ENCODE measurements around the gene NPFFR1. TPM values are rescaled to one million over a fixed set of nuclear protein-coding genes. Genes with fewer than 3 reads are reported as not detected.
"Not testable (repeated sequence)": the region's sequence is repeated elsewhere in the genome, so short reads cannot be mapped to it uniquely, and the experiment has no call there.

NPFFR1 gene
- total RNA-seq, 2 experiments from 2014 or later, result 0.02 TPM; not detected in 1

DNA sequence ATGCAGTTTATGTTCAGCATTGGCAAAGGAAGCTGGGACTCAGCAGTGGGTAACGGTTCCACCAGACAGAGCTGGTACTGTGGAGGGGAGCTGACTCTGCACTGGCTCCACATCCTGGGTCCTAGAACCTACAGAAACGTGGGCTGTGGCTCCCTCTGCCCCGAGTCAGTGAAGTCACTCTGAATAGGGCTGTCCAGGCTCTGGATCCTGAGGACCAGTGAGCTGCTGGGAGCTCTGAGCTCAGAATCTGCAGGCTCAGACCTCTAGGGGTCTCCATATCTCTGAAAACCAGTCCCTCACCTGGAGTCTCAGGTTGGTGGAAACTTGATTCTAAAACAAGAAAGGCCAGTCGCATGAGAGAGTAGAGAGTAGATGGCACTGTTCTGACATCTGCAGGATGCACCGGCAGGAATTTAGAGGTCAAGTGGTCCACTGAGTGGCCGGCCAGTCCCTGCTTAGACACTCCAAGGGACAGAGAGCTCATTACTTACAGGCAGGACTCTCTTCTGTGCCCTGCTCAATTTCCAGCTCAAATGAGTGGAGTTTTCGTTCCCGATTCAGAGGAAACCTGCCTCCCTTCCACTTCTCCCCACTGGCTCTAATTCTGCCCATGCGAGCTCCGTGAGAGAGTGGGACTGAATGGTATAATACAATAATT, 18.6 kb downstream of the NPFFR1 start:
- H3K4me1 Mint-ChIP-seq (ENCODE audit: low read depth), result peaks cover 10% of the 10 kb centered on the region
- CTCF ChIA-PET, result interaction anchor here (0.6 to 5.9 kb wide), 6 partner anchors 11 to 150 kb away, joined by 3 to 43 read pairs (median 3); no protein-coding TSS in a partner anchor
- intact Hi-C loops (cut with micrococcal nuclease), result no loop called here
- H3K9me3 Mint-ChIP-seq, result peaks cover 16% of the 10 kb centered on the region
- H3K27me3 Mint-ChIP-seq, result peaks cover 9% of the 10 kb centered on the region
- H3K4me3 Mint-ChIP-seq, result no peak overlapping the region
- peaks cover 2% of the 10 kb centered on the region for H3K36me3 Mint-ChIP-seq
- DNase-seq, result no peak
- no peak overlapping the region for H3K27ac Mint-ChIP-seq
- POLR2A ChIA-PET, result no interaction called here

- CTCF ChIA-PET, result no interaction called here
- H3K4me3 Mint-ChIP-seq, result no peak overlapping the region
- peaks cover 16% of the 10 kb centered on the region for H3K9me3 Mint-ChIP-seq
- intact Hi-C loops (cut with micrococcal nuclease), result no loop called here
- peaks cover 17% of the 10 kb centered on the region for H3K27me3 Mint-ChIP-seq
- no peak for DNase-seq
- no peak overlapping the region for H3K27ac Mint-ChIP-seq
- peaks cover 2% of the 10 kb centered on the region for H3K36me3 Mint-ChIP-seq
- POLR2A ChIA-PET, result no interaction called here
- peaks cover 5% of the 10 kb centered on the region for H3K4me1 Mint-ChIP-seq (ENCODE audit: low read depth)
Measured at GRCh38 chr10:70260734-70261133, 23.1 kb downstream of the NPFFR1 start.

- Mint-ChIP-seq H3K27ac (no peak overlapping the region), H3K36me3 (peaks cover 2% of the 10 kb centered on the region), H3K4me1 (ENCODE audit: low read depth) (peaks cover 9% of the 10 kb centered on the region), H3K4me3 (no peak overlapping the region), H3K9me3 (peaks cover 16% of the 10 kb centered on the region), H3K27me3 (peaks cover 21% of the 10 kb centered on the region)
- POLR2A ChIA-PET, result no interaction called here
- DNase-seq, result no peak
- CTCF ChIA-PET, result interaction anchor here (1.2 kb wide), 1 partner anchor 39 kb away, joined by 5 read pairs; no protein-coding TSS in a partner anchor
- intact Hi-C loops (cut with micrococcal nuclease), result no loop called here
Measured at GRCh38 chr10:70260259-70260658, 23.5 kb downstream of the NPFFR1 start.

GRCh38 chr10:70258216-70258615, 25.6 kb downstream of the NPFFR1 start:
- peaks cover 9% of the 10 kb centered on the region for H3K4me1 Mint-ChIP-seq (ENCODE audit: low read depth)
- H3K27ac Mint-ChIP-seq, result no peak overlapping the region
- DNase-seq, result no peak
- H3K4me3 Mint-ChIP-seq, result no peak overlapping the region
- peaks cover 2% of the 10 kb centered on the region for H3K36me3 Mint-ChIP-seq
- intact Hi-C loops (cut with micrococcal nuclease), result no loop called here
- peaks cover 27% of the 10 kb centered on the region for H3K27me3 Mint-ChIP-seq
- POLR2A ChIA-PET, result no interaction called here
- peaks cover 16% of the 10 kb centered on the region for H3K9me3 Mint-ChIP-seq
- CTCF ChIA-PET, result no interaction called here

DNA sequence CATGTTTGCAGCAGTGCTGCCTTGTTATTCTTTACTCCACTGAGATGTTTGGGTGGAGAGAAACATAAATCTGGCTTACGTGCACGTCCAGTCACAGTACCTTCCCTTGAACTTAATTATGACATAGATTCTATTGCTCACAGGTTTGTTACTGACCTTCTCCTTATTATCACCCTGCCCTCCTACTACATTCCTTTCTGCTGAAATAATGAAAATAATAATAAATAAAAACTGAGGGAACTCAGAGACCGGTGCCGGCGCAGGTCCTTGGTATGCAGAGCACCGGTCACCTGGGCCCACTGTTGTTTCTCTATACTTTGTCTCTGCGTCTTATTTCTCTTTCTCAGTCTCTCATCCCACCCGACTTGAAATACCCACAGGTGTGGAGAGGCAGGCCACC, 26.0 kb downstream of the NPFFR1 start:
- POLR2A ChIA-PET; H3K36me3 Mint-ChIP-seq; intact Hi-C loops (cut with micrococcal nuclease); H3K4me1 Mint-ChIP-seq (ENCODE audit: low read depth); CTCF ChIA-PET; DNase-seq; H3K4me3 Mint-ChIP-seq; H3K27ac Mint-ChIP-seq: not testable (repeated sequence)
- H3K9me3 Mint-ChIP-seq, result peaks cover 16% of the 10 kb centered on the region
- H3K27me3 Mint-ChIP-seq, result peaks cover 30% of the 10 kb centered on the region

DNA sequence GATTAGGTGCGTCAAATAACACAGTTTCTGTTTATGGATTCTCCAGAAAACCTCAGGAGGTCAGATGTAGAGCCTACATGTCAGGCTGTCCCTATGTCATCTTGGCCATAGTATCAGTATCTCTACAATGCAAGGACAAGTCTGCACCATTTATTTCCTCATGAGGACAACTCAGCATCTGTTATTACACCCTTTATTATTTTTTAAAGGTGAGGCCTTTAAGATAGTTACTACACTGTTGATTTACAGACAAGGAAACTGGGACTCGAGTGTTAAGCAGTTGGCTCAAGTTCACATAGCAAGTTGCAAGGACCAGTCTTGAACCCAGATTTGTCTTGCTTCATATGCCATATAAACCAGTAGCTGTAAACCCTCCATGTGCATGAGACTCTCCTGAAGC, 27.3 kb downstream of the NPFFR1 start:
- intact Hi-C loops (cut with micrococcal nuclease), result no loop called here
- CTCF ChIA-PET, result interaction anchor here (0.7 to 1.1 kb wide), 2 partner anchors 108 to 117 kb away, joined by 3 to 4 read pairs; no protein-coding TSS in a partner anchor
- peaks cover 11% of the 10 kb centered on the region for H3K9me3 Mint-ChIP-seq
- H3K4me1 Mint-ChIP-seq (ENCODE audit: low read depth), result peaks cover 9% of the 10 kb centered on the region
- H3K36me3 Mint-ChIP-seq, result peaks cover 2% of the 10 kb centered on the region
- no peak overlapping the region for H3K4me3 Mint-ChIP-seq
- POLR2A ChIA-PET, result interaction anchor here (1.2 kb wide), 1 partner anchor 23 kb away, joined by 3 read pairs; the partner anchor contains the start of gene PPA1
- no peak overlapping the region for H3K27ac Mint-ChIP-seq
- no peak for DNase-seq
- peaks cover 31% of the 10 kb centered on the region for H3K27me3 Mint-ChIP-seq

- POLR2A ChIA-PET, result interaction anchor here (0.6 to 1.2 kb wide), 3 partner anchors 19 to 86 kb away, joined by 3 read pairs; partner anchors contain the start of genes PPA1 and SAR1A
- intact Hi-C loops (cut with micrococcal nuclease), result no loop called here
Measured at GRCh38 chr10:70255329-70256299, 28.2 kb downstream of the NPFFR1 start.

GRCh38 chr10:70254778-70255328, 29.0 kb downstream of the NPFFR1 start:
- ChIA-PET POLR2A (no interaction called here), CTCF (interaction anchor here (0.9 to 1.6 kb wide), 4 partner anchors 8 to 33 kb away, joined by 3 to 9 read pairs (median 4); no protein-coding TSS in a partner anchor)
- H3K4me3 Mint-ChIP-seq, result no peak overlapping the region
- H3K4me1 Mint-ChIP-seq (ENCODE audit: low read depth), result peaks cover 9% of the 10 kb centered on the region
- no peak for DNase-seq
- H3K9me3 Mint-ChIP-seq, result no peaks in the 10 kb centered on the region
- no peak overlapping the region for H3K27ac Mint-ChIP-seq
- no peaks in the 10 kb centered on the region for H3K36me3 Mint-ChIP-seq
- intact Hi-C loops (cut with micrococcal nuclease), result no loop called here
- peaks cover 31% of the 10 kb centered on the region for H3K27me3 Mint-ChIP-seq

More at GRCh38 chr10:70255329-70256299, 28.2 kb downstream of the NPFFR1 start:
- H3K4me1 Mint-ChIP-seq (ENCODE audit: low read depth), result peaks cover 9% of the 10 kb centered on the region
- CTCF ChIA-PET, result interaction anchor here (0.9 to 1.6 kb wide), 5 partner anchors 9 to 109 kb away, joined by 3 to 9 read pairs (median 4); no protein-coding TSS in a partner anchor
- no peaks in the 10 kb centered on the region for H3K36me3 Mint-ChIP-seq
- H3K27me3 Mint-ChIP-seq, result peaks cover 31% of the 10 kb centered on the region
- no peak overlapping the region for H3K27ac Mint-ChIP-seq
- DNase-seq, result peak; percentile 21
- H3K4me3 Mint-ChIP-seq, result peak overlapping the region; percentile 45
- peaks cover 3% of the 10 kb centered on the region for H3K9me3 Mint-ChIP-seq

DNA sequence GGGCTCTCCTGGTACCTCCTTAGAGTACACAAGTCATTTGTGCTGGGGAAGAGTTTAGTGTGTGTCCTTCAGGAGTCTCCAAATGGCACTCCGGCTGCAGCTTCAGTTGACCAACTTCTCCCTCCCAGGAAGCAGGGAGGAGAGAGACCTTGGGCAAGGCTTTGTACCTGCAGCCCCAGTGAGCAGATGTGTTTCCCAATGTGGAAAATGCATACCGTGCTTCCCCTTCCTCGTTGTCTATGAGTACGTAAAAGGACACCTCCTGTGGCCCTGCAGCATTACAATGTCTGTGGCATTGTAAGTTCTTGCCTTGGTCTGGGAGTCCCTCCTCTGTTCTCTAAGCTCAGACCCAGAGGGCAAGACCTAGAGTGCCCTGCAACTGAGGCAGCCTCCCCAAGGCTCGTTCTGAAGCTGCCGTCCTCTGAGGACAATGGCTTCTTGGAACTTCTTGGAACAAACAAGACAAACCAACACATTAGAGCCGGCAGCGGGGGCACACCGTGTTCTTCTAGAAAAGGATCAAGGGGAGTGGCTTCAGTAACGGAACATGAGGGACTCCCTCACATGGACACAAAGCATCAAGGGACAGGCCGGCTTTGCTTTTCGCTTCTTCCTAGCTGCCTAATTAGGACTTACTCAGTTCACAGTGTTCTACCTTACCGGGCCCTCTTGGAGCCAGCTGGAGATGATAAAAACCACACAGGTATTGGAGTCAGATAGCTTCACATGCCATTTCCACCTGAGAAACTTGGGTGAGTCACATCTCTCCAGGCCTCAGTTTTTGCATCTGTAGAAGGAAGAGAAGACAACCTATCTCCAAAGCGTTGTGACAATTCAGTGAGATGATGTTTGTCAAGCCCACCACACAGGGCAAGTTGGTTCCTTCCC, 29.7 kb downstream of the NPFFR1 start:
- ChIA-PET POLR2A (no interaction called here), CTCF (interaction anchor here (1.4 kb wide), 1 partner anchor 11 kb away, joined by 3 read pairs; no protein-coding TSS in a partner anchor)
- no peak for DNase-seq
- intact Hi-C loops (cut with micrococcal nuclease), result no loop called here
- H3K9me3 Mint-ChIP-seq, result no peaks in the 10 kb centered on the region
- no peaks in the 10 kb centered on the region for H3K36me3 Mint-ChIP-seq
- peaks cover 9% of the 10 kb centered on the region for H3K4me1 Mint-ChIP-seq (ENCODE audit: low read depth)
- H3K27me3 Mint-ChIP-seq, result peaks cover 31% of the 10 kb centered on the region
- no peak overlapping the region for H3K4me3 Mint-ChIP-seq
- H3K27ac Mint-ChIP-seq, result no peak overlapping the region

DNA sequence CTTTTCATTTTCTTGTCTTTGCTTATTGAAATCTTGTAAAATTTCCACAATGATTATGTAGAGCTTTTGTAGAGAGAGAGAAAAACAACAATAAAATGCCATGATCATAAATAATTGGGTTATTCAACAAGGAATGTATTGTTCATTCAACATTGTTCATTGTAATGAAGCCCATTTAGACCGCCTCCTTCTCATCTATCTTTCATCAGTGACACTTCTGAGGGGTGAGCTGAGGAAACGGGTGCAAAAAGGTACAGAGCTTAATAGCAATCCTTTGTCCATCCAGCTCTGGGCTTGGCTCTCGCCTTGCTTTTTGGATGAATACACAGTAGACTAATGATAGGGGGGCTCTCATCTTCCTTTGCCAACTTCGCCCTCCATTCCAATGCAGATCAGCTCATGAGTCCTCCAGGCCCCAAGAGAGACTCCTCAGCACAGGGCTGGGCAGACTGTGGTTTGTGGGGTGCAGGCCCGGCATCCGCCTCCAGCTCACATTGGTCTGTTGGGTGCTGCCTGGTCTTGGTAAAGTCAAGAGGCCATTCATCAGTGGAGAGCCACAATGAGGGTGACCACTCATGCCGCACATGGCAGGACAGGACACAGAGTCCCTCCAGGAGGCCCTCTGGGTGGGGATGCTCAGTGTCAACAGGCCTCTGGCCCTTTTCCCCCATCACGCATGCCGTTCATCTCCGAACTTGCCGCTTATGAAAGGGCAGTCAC, 32.7 kb downstream of the NPFFR1 start:
- ChIA-PET POLR2A (no interaction called here), CTCF (interaction anchor here (0.6 to 1.2 kb wide), 3 partner anchors 16 to 113 kb away, joined by 3 to 8 read pairs (median 4); no protein-coding TSS in a partner anchor)
- H3K4me3 Mint-ChIP-seq, result no peak overlapping the region
- intact Hi-C loops (cut with micrococcal nuclease), result no loop called here
- no peaks in the 10 kb centered on the region for H3K9me3 Mint-ChIP-seq
- H3K4me1 Mint-ChIP-seq (ENCODE audit: low read depth), result peaks cover 6% of the 10 kb centered on the region
- no peak for DNase-seq
- no peaks in the 10 kb centered on the region for H3K36me3 Mint-ChIP-seq
- peaks cover 29% of the 10 kb centered on the region for H3K27me3 Mint-ChIP-seq
- H3K27ac Mint-ChIP-seq, result no peak overlapping the region

DNA sequence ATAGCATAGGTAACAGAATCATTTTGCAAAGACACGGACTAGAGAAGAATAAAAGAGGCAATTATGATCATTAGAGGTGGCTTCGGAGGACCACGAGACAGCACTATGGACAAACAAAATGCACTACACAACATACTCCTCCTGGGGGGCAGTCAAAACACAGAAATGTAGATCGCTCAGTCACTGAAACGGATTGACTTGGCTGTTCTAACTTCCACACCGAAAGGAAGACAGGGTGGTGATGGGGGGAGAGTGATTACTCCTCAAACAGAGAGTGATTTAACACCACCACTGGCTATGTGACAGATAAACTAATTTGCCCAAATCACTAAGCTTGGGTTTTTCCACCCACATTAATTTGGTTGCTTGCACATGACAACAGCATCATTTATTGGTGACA, 36.4 kb downstream of the NPFFR1 start:
- no peaks in the 10 kb centered on the region for H3K4me1 Mint-ChIP-seq (ENCODE audit: low read depth)
- CTCF ChIA-PET, result interaction anchor here (0.7 to 1.3 kb wide), 2 partner anchors 20 to 25 kb away, joined by 3 read pairs; no protein-coding TSS in a partner anchor
- POLR2A ChIA-PET, result no interaction called here
- H3K9me3 Mint-ChIP-seq, result no peaks in the 10 kb centered on the region
- H3K27ac Mint-ChIP-seq, result no peak overlapping the region
- intact Hi-C loops (cut with micrococcal nuclease), result no loop called here
- DNase-seq, result no peak
- H3K4me3 Mint-ChIP-seq, result no peak overlapping the region
- peaks cover 6% of the 10 kb centered on the region for H3K27me3 Mint-ChIP-seq
- H3K36me3 Mint-ChIP-seq, result no peaks in the 10 kb centered on the region
